BE2C (cell line): ENCODE data around the gene AP1G2.

Experiments
- DNase-seq: peaks from one replicate; pipeline ENCODE4 v3.0.0-alpha.2; 2020
- H3K27me3 ChIP-seq: fragments of 250-450 bp; sonication (Bioruptor Pico); 2 replicates; pipeline ENCODE4 v1.5.1; 2020; ENCODE audit warnings: mild to moderate bottlenecking
- H3K36me3 ChIP-seq: fragments of 250-450 bp; sonication (Bioruptor Pico); 2 replicates; pipeline ENCODE4 v1.5.1; 2020; ENCODE audit warnings: mild to moderate bottlenecking
- H3K4me1 ChIP-seq: fragments of 250-450 bp; sonication (Bioruptor Pico); 2 replicates; pipeline ENCODE4 v1.5.1; 2020
- H3K4me3 ChIP-seq: 2 replicates; pipeline ENCODE4 v1.5.1; 2011; ENCODE audit warnings: low read depth, low read length
- H3K9me3 ChIP-seq: fragments of 250-450 bp; sonication (Bioruptor Pico); 2 replicates; pipeline ENCODE4 v1.5.1; 2020
- TF ChIP-seq, protein P1 (sequence below): IDR thresholded peaks from 2 replicates; pipeline ENCODE4 v1.5.1; 2012; ENCODE audit warnings: mild to moderate bottlenecking, low read depth, low read length

The AP1G2 gene

DNA sequence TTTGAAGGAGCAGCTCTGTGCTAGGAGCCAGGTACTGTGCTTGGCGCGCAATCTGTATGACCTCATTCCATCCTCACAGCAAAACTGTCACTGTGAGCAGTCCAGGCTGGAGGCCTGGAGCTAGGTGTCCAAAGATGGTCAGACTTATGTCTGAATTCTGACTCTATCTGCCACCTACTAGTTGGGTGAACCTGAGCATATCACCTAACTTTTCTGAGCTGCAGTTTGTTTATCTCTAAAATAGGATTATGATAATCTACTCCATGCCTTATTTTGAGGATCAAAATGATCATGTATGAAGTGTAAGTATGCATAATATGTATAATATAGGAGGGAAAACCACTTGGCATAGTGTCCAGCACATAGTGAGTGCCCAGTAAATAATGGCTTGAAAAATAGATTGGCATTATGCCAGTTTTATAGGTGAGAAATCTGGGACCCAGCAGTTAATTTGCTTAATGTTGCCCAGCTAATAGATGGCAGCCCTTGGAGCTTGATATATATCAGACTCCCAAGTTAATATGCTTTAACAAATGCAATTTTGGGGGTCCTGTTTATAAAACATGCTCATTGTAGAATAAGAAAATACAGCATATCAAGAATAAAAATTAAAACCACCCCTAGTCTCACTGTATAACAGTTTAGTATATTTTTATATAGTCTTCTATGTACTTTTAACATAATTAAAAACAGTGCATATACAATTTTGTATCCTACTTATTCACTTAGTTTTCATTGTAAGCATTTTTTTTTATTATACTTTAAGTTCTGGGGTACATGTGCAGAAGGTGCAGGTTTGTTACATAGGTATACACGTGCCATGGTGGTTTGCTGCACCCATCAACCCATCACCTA is 15.5 kb upstream of the AP1G2 start:
- Histone ChIP-seq H3K4me1 (peaks cover 5% of the 10 kb centered on the region; the same call in 1 of the 2 replicates), H3K9me3 (no peaks in the 10 kb centered on the region), H3K4me3 (no peak overlapping the region), H3K27me3 (no peaks in the 10 kb centered on the region), H3K36me3 (no peaks in the 10 kb centered on the region)
- no peak for DNase-seq
- TF ChIP-seq, protein P1, sequence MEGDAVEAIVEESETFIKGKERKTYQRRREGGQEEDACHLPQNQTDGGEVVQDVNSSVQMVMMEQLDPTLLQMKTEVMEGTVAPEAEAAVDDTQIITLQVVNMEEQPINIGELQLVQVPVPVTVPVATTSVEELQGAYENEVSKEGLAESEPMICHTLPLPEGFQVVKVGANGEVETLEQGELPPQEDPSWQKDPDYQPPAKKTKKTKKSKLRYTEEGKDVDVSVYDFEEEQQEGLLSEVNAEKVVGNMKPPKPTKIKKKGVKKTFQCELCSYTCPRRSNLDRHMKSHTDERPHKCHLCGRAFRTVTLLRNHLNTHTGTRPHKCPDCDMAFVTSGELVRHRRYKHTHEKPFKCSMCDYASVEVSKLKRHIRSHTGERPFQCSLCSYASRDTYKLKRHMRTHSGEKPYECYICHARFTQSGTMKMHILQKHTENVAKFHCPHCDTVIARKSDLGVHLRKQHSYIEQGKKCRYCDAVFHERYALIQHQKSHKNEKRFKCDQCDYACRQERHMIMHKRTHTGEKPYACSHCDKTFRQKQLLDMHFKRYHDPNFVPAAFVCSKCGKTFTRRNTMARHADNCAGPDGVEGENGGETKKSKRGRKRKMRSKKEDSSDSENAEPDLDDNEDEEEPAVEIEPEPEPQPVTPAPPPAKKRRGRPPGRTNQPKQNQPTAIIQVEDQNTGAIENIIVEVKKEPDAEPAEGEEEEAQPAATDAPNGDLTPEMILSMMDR = no peak

DNA sequence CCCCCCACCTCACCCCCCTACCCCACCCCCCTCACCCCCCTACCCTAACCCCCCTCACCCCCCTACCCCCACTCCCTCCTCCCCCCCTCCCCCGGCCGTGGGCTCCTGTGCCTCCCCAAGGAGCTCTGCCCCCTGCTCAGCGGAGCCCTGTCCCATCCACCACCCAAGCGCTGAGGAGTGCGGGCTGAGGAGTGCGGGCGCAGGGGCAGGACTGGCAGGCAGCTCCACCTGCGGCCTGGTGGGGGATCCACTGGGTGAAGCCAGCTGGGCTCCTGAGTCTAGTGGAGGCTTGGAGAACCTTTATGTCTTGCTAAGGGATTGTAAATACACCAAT is 13.3 kb upstream of the AP1G2 start:
- H3K36me3 ChIP-seq = no peaks in the 10 kb centered on the region
- H3K4me1 ChIP-seq = peaks cover 5% of the 10 kb centered on the region; the same call in 1 of the 2 replicates
- peaks cover 3% of the 10 kb centered on the region; the same call in 1 of the 2 replicates for H3K27me3 ChIP-seq
- TF ChIP-seq, protein P1 = no peak
- no peaks in the 10 kb centered on the region for H3K9me3 ChIP-seq
- no peak for DNase-seq
- H3K4me3 ChIP-seq = no peak overlapping the region

DNA sequence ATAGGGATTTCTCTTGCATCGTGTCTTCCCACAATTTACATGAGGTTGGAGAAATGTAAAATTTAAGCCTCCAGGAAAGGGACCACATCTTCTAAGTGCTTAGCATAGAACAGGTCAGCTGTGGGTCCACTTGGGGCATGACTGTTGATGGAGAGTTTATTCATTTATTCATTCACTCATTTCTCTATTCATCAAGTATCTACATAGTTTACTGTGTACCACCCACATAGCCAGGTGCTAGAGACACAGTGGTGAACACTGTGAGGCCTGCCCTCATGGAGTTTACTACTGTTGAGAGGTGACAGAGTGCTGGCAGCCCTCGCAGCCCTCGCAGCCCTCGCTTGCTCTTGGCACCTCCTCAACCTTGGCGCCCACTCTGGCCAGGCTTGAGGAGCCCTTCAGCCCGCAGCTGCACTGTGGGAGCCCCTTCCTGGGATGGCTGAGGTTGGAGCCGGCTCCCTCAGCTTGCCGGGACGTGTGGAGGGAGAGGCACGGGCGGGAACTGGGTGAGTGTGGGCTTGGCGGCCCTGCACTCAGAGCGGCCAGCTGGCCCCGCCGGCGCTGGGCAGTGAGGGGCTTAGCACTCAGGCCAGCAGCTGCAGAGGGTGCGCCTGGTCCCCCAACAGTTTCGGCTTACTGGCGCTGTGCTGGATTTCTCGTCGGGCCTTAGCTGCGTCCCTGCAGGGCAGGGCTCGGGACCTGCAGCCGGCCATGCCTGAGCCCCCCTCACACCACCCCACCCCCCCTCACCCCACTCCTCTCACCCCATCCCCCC is 12.7 kb upstream of the AP1G2 start:
- H3K36me3 ChIP-seq = no peaks in the 10 kb centered on the region
- no peaks in the 10 kb centered on the region for H3K9me3 ChIP-seq
- DNase-seq = no peak
- TF ChIP-seq, protein P1 = no peak
- peaks cover 5% of the 10 kb centered on the region; the same call in 1 of the 2 replicates for H3K4me1 ChIP-seq
- H3K4me3 ChIP-seq = no peak overlapping the region
- peaks cover 3% of the 10 kb centered on the region; the same call in 1 of the 2 replicates for H3K27me3 ChIP-seq

DNA sequence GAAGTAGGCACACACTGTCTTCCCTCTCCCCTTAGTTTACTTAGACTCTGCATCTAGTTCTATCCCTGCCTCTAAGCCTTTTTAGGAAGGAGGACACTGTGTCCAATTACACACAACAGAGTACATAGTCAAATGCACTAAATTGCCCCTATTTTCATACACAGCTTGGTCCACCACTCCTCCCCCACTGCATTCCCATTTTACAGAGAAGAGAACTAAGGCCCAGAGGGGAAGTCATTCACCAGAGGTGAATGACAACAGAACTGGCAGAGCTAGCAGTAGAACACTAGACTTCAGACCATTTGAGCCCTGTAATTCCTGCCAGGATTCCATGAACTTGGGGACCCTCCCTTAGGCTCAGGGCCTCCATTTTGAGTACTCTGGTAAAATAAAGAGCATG is 12.1 kb upstream of the AP1G2 start:
- no peaks in the 10 kb centered on the region for H3K9me3 ChIP-seq
- H3K4me3 ChIP-seq = no peak overlapping the region
- no peaks in the 10 kb centered on the region for H3K36me3 ChIP-seq
- peaks cover 5% of the 10 kb centered on the region; the same call in 1 of the 2 replicates for H3K4me1 ChIP-seq
- H3K27me3 ChIP-seq = peaks cover 3% of the 10 kb centered on the region; the same call in 1 of the 2 replicates
- TF ChIP-seq, protein P1 = no peak
- no peak for DNase-seq

DNA sequence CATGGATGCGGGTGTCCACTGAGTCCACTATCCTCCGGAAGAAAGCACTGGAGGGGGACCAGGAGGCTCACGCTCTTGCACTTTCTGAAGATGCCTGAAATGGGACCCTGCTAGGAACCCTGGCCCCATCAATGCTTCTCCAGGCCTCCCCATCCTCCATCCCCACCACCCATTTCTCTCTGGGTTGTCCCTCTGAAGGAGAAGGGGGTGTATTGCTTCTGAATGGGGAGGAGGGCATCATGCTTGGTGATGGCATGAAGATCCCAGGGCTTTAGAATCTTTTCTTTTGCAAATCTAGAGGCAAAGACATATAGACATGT is 11.7 kb upstream of the AP1G2 start:
- TF ChIP-seq, protein P1 = no peak
- no peak overlapping the region for H3K4me3 ChIP-seq

More for the DNA sequence above, 11.7 kb upstream of the AP1G2 start:
- Histone ChIP-seq H3K27me3 (peaks cover 3% of the 10 kb centered on the region; the same call in 1 of the 2 replicates), H3K36me3 (no peaks in the 10 kb centered on the region), H3K9me3 (no peaks in the 10 kb centered on the region), H3K4me1 (peaks cover 5% of the 10 kb centered on the region; the same call in 1 of the 2 replicates)
- DNase-seq = no peak
